ENCODE results near the gene POU4F3.

DNA sequence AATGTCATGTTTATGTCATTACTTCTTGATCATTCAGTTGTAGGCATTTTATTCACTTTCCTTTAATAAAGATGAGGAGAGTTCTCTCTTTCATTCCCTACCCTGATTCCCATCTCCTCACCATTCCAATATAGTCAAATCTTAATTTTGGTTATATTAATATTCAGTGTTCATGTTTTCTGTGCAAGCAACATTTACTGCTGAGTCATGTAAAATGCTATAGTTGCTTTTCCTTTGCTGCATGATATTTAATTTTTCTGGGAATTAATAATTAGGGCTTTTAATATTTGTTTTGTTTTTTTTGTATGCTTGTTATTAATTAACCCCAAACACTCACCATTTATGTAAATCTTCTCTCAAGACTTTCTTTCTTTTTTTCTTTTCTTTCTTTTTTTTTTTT is 18.5 kb downstream of the POU4F3 start:
- TF ChIP-seq POLR2A (IDR thresholded peaks at IDR 0.05) = no peak
- TF ChIP-seq, protein P1, sequence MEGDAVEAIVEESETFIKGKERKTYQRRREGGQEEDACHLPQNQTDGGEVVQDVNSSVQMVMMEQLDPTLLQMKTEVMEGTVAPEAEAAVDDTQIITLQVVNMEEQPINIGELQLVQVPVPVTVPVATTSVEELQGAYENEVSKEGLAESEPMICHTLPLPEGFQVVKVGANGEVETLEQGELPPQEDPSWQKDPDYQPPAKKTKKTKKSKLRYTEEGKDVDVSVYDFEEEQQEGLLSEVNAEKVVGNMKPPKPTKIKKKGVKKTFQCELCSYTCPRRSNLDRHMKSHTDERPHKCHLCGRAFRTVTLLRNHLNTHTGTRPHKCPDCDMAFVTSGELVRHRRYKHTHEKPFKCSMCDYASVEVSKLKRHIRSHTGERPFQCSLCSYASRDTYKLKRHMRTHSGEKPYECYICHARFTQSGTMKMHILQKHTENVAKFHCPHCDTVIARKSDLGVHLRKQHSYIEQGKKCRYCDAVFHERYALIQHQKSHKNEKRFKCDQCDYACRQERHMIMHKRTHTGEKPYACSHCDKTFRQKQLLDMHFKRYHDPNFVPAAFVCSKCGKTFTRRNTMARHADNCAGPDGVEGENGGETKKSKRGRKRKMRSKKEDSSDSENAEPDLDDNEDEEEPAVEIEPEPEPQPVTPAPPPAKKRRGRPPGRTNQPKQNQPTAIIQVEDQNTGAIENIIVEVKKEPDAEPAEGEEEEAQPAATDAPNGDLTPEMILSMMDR (IDR thresholded peaks at IDR 0.05) = no peak
